CD4-positive, alpha-beta T cell (primary cell): ENCODE data around the gene GRM4. TPM values are rescaled to one million over a fixed set of nuclear protein-coding genes. Genes with fewer than 3 reads are reported as not detected.

Source experiments
- ATAC-seq: fragments of 200-7000 bp; cut with Tn5 transposase; one replicate; pipeline ENCODE4 v1.10.0; 2022; ENCODE audit warnings: mild to moderate bottlenecking; ENCODE audit not compliant: poor library complexity
- CTCF ChIA-PET: fragments of 350-600 bp; sonication (Branson Sonifier 250); formaldehyde crosslinking; loops from one replicate; lab custom pipeline; 2021; ENCODE audit warnings: antibody characterized with exemption, inconsistent platforms; lab: Charles Lee
- POLR2A ChIA-PET: fragments of 350-600 bp; sonication (Branson Sonifier 250); formaldehyde crosslinking; loops from one replicate; lab custom pipeline; 2021; ENCODE audit warnings: antibody characterized with exemption, inconsistent platforms; lab: Charles Lee
- DNase-seq, 14 experiments: peaks; one replicate each; pipeline ENCODE4 v3.0.0-alpha.2; 2013 to 2020; ENCODE audit warnings: mixed read lengths in 2 of 14
- H3K27ac ChIP-seq, 2 donors: one replicate each; pipeline versions ENCODE4 v1.5.1 to v1.7.0; 2013; ENCODE audit warnings: low read length in 2 of 2, low read depth in 1 of 2, mild to moderate bottlenecking in 1 of 2
- H3K27me3 ChIP-seq, 2 experiments: 1 replicate in 1 of 2; 2 replicates in 1 of 2; pipeline versions ENCODE4 v1.6.1 to v1.7.0; 2013; ENCODE audit warnings: low read length in 2 of 2, control low read depth in 1 of 2, mild to moderate bottlenecking in 1 of 2, moderate library complexity in 1 of 2; ENCODE audit not compliant: insufficient read depth in 2 of 2, control insufficient read depth in 1 of 2
- H3K36me3 ChIP-seq: one replicate; pipeline ENCODE4 v1.6.1; 2013; ENCODE audit warnings: low read length, control low read depth; ENCODE audit not compliant: insufficient read depth
- H3K4me1 ChIP-seq: one replicate; pipeline ENCODE4 v1.6.1; 2013; ENCODE audit warnings: low read length, control low read depth; ENCODE audit not compliant: insufficient read depth
- H3K4me3 ChIP-seq: one replicate; pipeline ENCODE4 v1.5.1; 2013; ENCODE audit warnings: mild to moderate bottlenecking, low read length, moderate library complexity
- H3K9me3 ChIP-seq, 2 experiments: 1 replicate in 1 of 2; 2 replicates in 1 of 2; pipeline versions ENCODE4 v1.6.1 to v1.7.0; 2013; ENCODE audit warnings: low read length in 2 of 2, mild to moderate bottlenecking in 2 of 2, control low read depth in 1 of 2, moderate library complexity in 1 of 2; ENCODE audit not compliant: control insufficient read depth in 1 of 2, insufficient read depth in 1 of 2
- H3K27ac Mint-ChIP-seq: one replicate; pipeline ENCODE4 v1.8.0; 2020; ENCODE audit warnings: mixed read lengths
- H3K27me3 Mint-ChIP-seq: one replicate; pipeline ENCODE4 v1.8.0; 2021; ENCODE audit warnings: mixed read lengths
- H3K36me3 Mint-ChIP-seq: one replicate; pipeline ENCODE4 v1.8.0; 2021; ENCODE audit warnings: low read depth, mixed read lengths
- H3K4me1 Mint-ChIP-seq: one replicate; pipeline ENCODE4 v1.8.0; 2021; ENCODE audit warnings: low read depth, mixed read lengths
- H3K4me3 Mint-ChIP-seq: one replicate; pipeline ENCODE4 v1.8.0; 2020; ENCODE audit warnings: mild to moderate bottlenecking, mixed read lengths
- H3K9me3 Mint-ChIP-seq: one replicate; pipeline ENCODE4 v1.8.0; 2020; ENCODE audit warnings: mixed read lengths
- intact Hi-C, 2 experiments: fragments of 100-400 bp; cut with DNase I in 1 of 2; cut with micrococcal nuclease in 1 of 2; formaldehyde crosslinking; loops; one replicate each; pipeline versions ENCODE4 v1.15.1 to v1.9.0; 2023 to 2025; cut with DNase I, micrococcal nuclease
- total RNA-seq, 174 experiments: library from RNA in 2 of 174; stranded (reverse) in 2 of 174; gene quantifications; one replicate each; pipeline ENCODE4 v1.2.3 and lab custom pipeline; 2021 to 2026
- TF ChIP-seq, protein P1 (sequence below): fragments of 200-600 bp; IDR thresholded peaks from one replicate; pipeline ENCODE4 v1.8.0; 2022; ENCODE audit warnings: antibody characterized with exemption, mild to moderate bottlenecking

GRM4 gene
- total RNA-seq, 2 experiments from 2014 or later = 0.08 TPM; not detected in 1

DNA sequence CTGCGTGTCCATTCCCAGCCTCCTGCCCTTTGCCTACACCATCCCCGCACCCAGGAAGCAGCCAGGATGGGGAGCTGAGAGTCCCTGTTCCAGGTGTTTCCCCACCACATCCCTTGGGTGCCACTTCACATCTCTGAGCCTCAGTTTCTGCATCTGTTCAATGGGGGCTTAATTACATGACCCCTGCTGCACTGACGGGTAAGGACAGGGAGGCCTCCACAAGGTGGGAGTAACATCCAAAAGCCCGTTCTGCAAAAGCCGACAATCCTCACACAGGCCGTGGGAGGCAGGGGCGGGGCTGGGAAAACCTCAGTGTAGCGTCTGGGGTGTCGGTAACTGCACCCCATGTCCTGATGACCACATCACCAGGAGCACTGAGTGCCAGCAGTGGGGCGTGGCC, 41.3 kb downstream of the GRM4 start:
- Mint-ChIP-seq H3K4me3 (no peak overlapping the region), H3K4me1 (no peaks in the 10 kb centered on the region), H3K36me3 (no peaks in the 10 kb centered on the region), H3K27me3 (peaks cover 8% of the 10 kb centered on the region), H3K27ac (no peak overlapping the region), H3K9me3 (no peaks in the 10 kb centered on the region)
- ChIA-PET CTCF (no interaction called here), POLR2A (no interaction called here)
- Histone ChIP-seq H3K4me1 (no peaks in the 10 kb centered on the region), H3K36me3 (no peaks in the 10 kb centered on the region), H3K9me3 (no peaks in the 10 kb centered on the region), H3K4me3 (no peak overlapping the region), H3K27ac (no peak overlapping the region), H3K27me3 (no peaks in the 10 kb centered on the region)
- DNase-seq = no peak
- intact Hi-C loops = no loop called here
- TF ChIP-seq, protein P1, sequence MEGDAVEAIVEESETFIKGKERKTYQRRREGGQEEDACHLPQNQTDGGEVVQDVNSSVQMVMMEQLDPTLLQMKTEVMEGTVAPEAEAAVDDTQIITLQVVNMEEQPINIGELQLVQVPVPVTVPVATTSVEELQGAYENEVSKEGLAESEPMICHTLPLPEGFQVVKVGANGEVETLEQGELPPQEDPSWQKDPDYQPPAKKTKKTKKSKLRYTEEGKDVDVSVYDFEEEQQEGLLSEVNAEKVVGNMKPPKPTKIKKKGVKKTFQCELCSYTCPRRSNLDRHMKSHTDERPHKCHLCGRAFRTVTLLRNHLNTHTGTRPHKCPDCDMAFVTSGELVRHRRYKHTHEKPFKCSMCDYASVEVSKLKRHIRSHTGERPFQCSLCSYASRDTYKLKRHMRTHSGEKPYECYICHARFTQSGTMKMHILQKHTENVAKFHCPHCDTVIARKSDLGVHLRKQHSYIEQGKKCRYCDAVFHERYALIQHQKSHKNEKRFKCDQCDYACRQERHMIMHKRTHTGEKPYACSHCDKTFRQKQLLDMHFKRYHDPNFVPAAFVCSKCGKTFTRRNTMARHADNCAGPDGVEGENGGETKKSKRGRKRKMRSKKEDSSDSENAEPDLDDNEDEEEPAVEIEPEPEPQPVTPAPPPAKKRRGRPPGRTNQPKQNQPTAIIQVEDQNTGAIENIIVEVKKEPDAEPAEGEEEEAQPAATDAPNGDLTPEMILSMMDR = no peak
- ATAC-seq = no peak

DNA sequence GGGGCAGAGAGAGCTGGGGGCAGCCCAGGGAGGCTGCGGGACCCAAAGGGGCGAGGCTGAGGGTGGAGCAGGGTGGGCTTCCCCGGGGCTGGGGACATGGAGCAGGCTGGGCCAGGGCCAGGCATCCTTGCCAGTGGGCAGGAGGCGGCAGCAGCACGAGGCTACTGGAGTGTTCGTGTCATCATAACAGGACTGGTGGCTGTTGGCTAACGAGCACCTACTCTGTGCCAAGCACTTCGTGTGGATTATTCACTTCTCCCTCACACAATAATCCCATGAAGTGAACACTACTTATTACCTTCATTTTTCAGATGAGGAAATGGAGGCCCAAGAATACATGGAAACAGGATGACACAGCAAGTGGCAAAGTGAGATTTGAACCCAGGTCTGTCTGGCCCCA, 41.7 kb downstream of the GRM4 start:
- H3K27me3 Mint-ChIP-seq = peaks cover 8% of the 10 kb centered on the region
- H3K9me3 Mint-ChIP-seq = no peaks in the 10 kb centered on the region
- no peaks in the 10 kb centered on the region for H3K4me1 ChIP-seq
- H3K36me3 Mint-ChIP-seq = no peaks in the 10 kb centered on the region
- no peaks in the 10 kb centered on the region for H3K4me1 Mint-ChIP-seq
- H3K4me3 Mint-ChIP-seq = no peak overlapping the region
- CTCF ChIA-PET = no interaction called here
- ATAC-seq (no peak), DNase-seq (no peak)
- no peaks in the 10 kb centered on the region for H3K9me3 ChIP-seq
- H3K27ac ChIP-seq = no peak overlapping the region
- no peaks in the 10 kb centered on the region for H3K36me3 ChIP-seq
- H3K4me3 ChIP-seq = no peak overlapping the region
- TF ChIP-seq, protein P1 = no peak
- intact Hi-C loops = no loop called here
- no peaks in the 10 kb centered on the region for H3K27me3 ChIP-seq
- no peak overlapping the region for H3K27ac Mint-ChIP-seq
- POLR2A ChIA-PET = no interaction called here

DNA sequence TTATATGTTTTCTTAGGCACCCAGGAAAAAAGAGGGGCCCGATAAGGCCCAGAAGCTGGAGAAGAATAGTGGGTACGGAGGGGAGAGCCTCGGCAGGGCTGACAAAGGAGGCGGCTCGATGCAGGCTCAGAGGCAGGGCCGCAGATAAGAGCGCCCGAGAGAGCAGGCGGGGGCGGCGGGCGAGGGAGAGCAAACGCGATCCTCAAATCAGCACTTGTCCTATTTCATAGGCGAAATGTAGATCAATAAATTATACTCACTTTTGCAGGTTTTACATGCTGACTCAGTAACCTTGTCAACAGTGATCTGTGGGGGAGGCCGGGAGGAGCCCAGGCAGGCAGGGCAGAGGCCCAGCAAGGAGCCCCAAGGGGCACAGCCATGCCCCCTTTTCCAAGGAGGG, 42.6 kb downstream of the GRM4 start:
- intact Hi-C loops = no loop called here
- Histone ChIP-seq H3K27ac (no peak overlapping the region), H3K36me3 (no peaks in the 10 kb centered on the region), H3K4me3 (no peak overlapping the region), H3K27me3 (no peaks in the 10 kb centered on the region), H3K9me3 (no peaks in the 10 kb centered on the region), H3K4me1 (no peaks in the 10 kb centered on the region)
- H3K4me3 Mint-ChIP-seq = no peak overlapping the region
- peaks cover 4% of the 10 kb centered on the region for H3K27me3 Mint-ChIP-seq
- ChIA-PET POLR2A (no interaction called here), CTCF (no interaction called here)
- H3K9me3 Mint-ChIP-seq = no peaks in the 10 kb centered on the region
- no peak for DNase-seq
- TF ChIP-seq, protein P1 = no peak
- no peak for ATAC-seq
- no peaks in the 10 kb centered on the region for H3K4me1 Mint-ChIP-seq
- no peaks in the 10 kb centered on the region for H3K36me3 Mint-ChIP-seq
- H3K27ac Mint-ChIP-seq = no peak overlapping the region
